ENCODE data around the gene KDM3B. TPM values are rescaled to one million over a fixed set of nuclear protein-coding genes. Genes with fewer than 3 reads are reported as not detected.

KDM3B gene, protein sequence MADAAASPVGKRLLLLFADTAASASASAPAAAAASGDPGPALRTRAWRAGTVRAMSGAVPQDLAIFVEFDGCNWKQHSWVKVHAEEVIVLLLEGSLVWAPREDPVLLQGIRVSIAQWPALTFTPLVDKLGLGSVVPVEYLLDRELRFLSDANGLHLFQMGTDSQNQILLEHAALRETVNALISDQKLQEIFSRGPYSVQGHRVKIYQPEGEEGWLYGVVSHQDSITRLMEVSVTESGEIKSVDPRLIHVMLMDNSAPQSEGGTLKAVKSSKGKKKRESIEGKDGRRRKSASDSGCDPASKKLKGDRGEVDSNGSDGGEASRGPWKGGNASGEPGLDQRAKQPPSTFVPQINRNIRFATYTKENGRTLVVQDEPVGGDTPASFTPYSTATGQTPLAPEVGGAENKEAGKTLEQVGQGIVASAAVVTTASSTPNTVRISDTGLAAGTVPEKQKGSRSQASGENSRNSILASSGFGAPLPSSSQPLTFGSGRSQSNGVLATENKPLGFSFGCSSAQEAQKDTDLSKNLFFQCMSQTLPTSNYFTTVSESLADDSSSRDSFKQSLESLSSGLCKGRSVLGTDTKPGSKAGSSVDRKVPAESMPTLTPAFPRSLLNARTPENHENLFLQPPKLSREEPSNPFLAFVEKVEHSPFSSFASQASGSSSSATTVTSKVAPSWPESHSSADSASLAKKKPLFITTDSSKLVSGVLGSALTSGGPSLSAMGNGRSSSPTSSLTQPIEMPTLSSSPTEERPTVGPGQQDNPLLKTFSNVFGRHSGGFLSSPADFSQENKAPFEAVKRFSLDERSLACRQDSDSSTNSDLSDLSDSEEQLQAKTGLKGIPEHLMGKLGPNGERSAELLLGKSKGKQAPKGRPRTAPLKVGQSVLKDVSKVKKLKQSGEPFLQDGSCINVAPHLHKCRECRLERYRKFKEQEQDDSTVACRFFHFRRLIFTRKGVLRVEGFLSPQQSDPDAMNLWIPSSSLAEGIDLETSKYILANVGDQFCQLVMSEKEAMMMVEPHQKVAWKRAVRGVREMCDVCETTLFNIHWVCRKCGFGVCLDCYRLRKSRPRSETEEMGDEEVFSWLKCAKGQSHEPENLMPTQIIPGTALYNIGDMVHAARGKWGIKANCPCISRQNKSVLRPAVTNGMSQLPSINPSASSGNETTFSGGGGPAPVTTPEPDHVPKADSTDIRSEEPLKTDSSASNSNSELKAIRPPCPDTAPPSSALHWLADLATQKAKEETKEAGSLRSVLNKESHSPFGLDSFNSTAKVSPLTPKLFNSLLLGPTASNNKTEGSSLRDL (N-terminal part only)
- 22.4 and 24.5 TPM in 2 replicates for polyA plus RNA-seq (2012; rRNA removed)
- 18.7 and 20.8 TPM in 2 replicates for polyA plus RNA-seq (2012; cell fraction: cytosol; rRNA removed)
- polyA plus RNA-seq (2012; cell fraction: nucleus; rRNA removed), result 20.3 and 43.7 TPM in 2 replicates

DNA sequence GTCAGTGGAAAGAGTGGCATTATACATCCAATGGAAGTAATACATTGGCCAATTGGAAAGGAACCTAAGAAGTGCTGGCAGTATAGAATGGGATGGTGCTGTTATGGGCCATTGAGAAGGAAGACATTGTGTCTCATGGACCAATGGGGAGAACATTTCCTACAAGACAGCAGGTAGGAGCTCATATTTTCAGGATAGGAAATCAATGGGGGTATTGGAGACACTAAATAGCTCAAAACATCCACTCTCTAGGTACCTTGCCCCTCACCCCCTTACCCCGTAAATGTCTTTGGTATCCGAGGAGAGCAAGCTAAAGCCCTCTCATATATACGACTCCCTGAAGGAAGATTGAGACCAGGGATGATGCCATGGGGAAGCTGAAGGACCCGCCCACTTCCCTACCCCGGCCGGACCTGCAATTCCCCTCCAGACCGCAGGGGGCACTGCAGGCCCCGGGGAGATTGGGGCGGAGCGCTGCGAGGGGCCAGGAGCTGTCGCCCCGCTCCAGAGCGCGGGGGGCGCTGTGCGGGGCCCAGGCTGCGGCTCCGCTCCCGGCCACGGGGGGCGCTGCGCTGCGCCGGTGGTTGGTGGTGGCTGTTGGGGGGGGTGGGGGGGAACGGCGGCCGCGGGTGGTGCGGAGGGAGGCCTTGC is at the start of gene KDM3B:
KDM3B (plus strand) TSS at position 615 of the 651 bp plus-strand sequence. CDS start 111 bp downstream, outside the sequence.
- H3K27me3 ChIP-seq (ENCODE audit: insufficient read depth), result no peaks in the 10 kb centered on the region
- peaks cover 43% of the 10 kb centered on the region for H3K79me2 ChIP-seq (ENCODE audit: insufficient read depth)
- no peaks in the 10 kb centered on the region for H3K9me3 ChIP-seq
- H3K27ac ChIP-seq (ENCODE audit: low read depth in 2 of 2, low read length in 1 of 2), result peak within 1 kb of the TSS; percentile 81 to 84
- H3K9ac ChIP-seq, result peak within 1 kb of the TSS; percentile 97
- peak; percentile 99 for DNase-seq
- WGBS (ENCODE audit: low lambda C conversion rate), result 43% methylated on average over 4 of the region's 30 CpGs
- peaks cover 53% of the 10 kb centered on the region for H3F3A ChIP-seq (replicated peaks; ENCODE audit: insufficient read depth)
- ChIA-PET POLR2A (interaction anchor here (0.7 to 3.0 kb wide), 7 partner anchors 11 to 174 kb away, joined by 3 to 44 read pairs (median 4); partner anchors contain the start of genes CDC23, CDC25C and FAM53C), CTCF (interaction anchor here (0.7 to 8.9 kb wide), 66 partner anchors 10 to 915 kb away, joined by 3 to 239 read pairs (median 5); partner anchors contain the start of genes CDC23, CDC25C, ETF1 and FAM53C)
- H3K9me2 ChIP-seq, result no peaks in the 10 kb centered on the region
- H4K20me1 ChIP-seq (ENCODE audit: insufficient read depth), result peaks cover 40% of the 10 kb centered on the region
- H2AFZ ChIP-seq (ENCODE audit: low read depth), result peak within 1 kb of the TSS; percentile 77; the same call in 1 of the 2 replicates
- peaks cover 7 to 9% of the 10 kb centered on the region in 2 experiments; a peak in 3 of 4 replicates for H3K4me1 ChIP-seq (ENCODE audit: control insufficient read depth in 1 of 2, insufficient read depth in 2 of 2, low read depth in 1 of 2, low read length in 1 of 2)
- H3K4me3 ChIP-seq (ENCODE audit: low read depth in 2 of 2, low read length in 1 of 2), result peak within 1 kb of the TSS; percentile 81 to 92
- H3K4me2 ChIP-seq, result peak within 1 kb of the TSS; percentile 81
- peaks cover 19 to 24% of the 10 kb centered on the region in 2 experiments for H3K36me3 ChIP-seq (replicated peaks in 1 of 2; ENCODE audit: control insufficient read depth in 1 of 2, insufficient read depth in 2 of 2, low read length in 1 of 2)
- TF ChIP-seq, protein P1, sequence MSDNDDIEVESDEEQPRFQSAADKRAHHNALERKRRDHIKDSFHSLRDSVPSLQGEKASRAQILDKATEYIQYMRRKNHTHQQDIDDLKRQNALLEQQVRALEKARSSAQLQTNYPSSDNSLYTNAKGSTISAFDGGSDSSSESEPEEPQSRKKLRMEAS (IDR thresholded peaks at IDR 0.05; ENCODE audit: low read depth), result no peak
- TF ChIP-seq, protein P2, sequence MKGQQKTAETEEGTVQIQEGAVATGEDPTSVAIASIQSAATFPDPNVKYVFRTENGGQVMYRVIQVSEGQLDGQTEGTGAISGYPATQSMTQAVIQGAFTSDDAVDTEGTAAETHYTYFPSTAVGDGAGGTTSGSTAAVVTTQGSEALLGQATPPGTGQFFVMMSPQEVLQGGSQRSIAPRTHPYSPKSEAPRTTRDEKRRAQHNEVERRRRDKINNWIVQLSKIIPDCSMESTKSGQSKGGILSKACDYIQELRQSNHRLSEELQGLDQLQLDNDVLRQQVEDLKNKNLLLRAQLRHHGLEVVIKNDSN (IDR thresholded peaks at IDR 0.05; ENCODE audit: borderline replicate concordance, low read depth), result no peak
- TF ChIP-seq POLR2AphosphoS5 (IDR thresholded peaks at IDR 0.05; ENCODE audit: low read depth, low read length) (0 out of 2 replicates have a peak, but pooled peaks have one; percentile 10), NRF1 (IDR thresholded peaks at IDR 0.05; ENCODE audit: low read depth, low read length) (no peak), EZH2phosphoT487 (IDR thresholded peaks at IDR 0.05; ENCODE audit: borderline replicate concordance, low read depth) (no peak), GATA2 (CRISPR knock-in tag; IDR thresholded peaks at IDR 0.05) (no peak), RFX5 (IDR thresholded peaks at IDR 0.05; ENCODE audit: low read length) (no peak), FOXJ3 (CRISPR knock-in tag; IDR thresholded peaks at IDR 0.05) (no peak), SMC3 (IDR thresholded peaks at IDR 0.05; ENCODE audit: low read depth, low read length) (0 out of 2 replicates have a peak, but pooled peaks have one; percentile 4), NFIC (IDR thresholded peaks at IDR 0.05; ENCODE audit: borderline replicate concordance) (no peak), RAD21 (IDR thresholded peaks at IDR 0.05; ENCODE audit: low read length) (peak; percentile 18; the same call in 1 of the 2 replicates), MXI1 (IDR thresholded peaks at IDR 0.05; ENCODE audit: low read depth, low read length) (no peak), JUND (IDR thresholded peaks at IDR 0.05) (no peak), YY1 (IDR thresholded peaks at IDR 0.05; ENCODE audit: low read depth) (no peak), TEAD4 (IDR thresholded peaks at IDR 0.05; ENCODE audit: borderline replicate concordance, insufficient read depth) (no peak), TAF1 (IDR thresholded peaks at IDR 0.05; ENCODE audit: borderline replicate concordance, low read depth, low read length) (peak; percentile 68; the same call in 1 of the 2 replicates)
- TF ChIP-seq, protein P3, sequence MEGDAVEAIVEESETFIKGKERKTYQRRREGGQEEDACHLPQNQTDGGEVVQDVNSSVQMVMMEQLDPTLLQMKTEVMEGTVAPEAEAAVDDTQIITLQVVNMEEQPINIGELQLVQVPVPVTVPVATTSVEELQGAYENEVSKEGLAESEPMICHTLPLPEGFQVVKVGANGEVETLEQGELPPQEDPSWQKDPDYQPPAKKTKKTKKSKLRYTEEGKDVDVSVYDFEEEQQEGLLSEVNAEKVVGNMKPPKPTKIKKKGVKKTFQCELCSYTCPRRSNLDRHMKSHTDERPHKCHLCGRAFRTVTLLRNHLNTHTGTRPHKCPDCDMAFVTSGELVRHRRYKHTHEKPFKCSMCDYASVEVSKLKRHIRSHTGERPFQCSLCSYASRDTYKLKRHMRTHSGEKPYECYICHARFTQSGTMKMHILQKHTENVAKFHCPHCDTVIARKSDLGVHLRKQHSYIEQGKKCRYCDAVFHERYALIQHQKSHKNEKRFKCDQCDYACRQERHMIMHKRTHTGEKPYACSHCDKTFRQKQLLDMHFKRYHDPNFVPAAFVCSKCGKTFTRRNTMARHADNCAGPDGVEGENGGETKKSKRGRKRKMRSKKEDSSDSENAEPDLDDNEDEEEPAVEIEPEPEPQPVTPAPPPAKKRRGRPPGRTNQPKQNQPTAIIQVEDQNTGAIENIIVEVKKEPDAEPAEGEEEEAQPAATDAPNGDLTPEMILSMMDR (IDR thresholded peaks at IDR 0.05), result peak; percentile 99
- TF ChIP-seq, protein P4, sequence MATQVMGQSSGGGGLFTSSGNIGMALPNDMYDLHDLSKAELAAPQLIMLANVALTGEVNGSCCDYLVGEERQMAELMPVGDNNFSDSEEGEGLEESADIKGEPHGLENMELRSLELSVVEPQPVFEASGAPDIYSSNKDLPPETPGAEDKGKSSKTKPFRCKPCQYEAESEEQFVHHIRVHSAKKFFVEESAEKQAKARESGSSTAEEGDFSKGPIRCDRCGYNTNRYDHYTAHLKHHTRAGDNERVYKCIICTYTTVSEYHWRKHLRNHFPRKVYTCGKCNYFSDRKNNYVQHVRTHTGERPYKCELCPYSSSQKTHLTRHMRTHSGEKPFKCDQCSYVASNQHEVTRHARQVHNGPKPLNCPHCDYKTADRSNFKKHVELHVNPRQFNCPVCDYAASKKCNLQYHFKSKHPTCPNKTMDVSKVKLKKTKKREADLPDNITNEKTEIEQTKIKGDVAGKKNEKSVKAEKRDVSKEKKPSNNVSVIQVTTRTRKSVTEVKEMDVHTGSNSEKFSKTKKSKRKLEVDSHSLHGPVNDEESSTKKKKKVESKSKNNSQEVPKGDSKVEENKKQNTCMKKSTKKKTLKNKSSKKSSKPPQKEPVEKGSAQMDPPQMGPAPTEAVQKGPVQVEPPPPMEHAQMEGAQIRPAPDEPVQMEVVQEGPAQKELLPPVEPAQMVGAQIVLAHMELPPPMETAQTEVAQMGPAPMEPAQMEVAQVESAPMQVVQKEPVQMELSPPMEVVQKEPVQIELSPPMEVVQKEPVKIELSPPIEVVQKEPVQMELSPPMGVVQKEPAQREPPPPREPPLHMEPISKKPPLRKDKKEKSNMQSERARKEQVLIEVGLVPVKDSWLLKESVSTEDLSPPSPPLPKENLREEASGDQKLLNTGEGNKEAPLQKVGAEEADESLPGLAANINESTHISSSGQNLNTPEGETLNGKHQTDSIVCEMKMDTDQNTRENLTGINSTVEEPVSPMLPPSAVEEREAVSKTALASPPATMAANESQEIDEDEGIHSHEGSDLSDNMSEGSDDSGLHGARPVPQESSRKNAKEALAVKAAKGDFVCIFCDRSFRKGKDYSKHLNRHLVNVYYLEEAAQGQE (IDR thresholded peaks at IDR 0.05; ENCODE audit: low read depth, low read length), result peak; percentile 48; the same call in 1 of the 2 replicates
- TF ChIP-seq, protein P5, sequence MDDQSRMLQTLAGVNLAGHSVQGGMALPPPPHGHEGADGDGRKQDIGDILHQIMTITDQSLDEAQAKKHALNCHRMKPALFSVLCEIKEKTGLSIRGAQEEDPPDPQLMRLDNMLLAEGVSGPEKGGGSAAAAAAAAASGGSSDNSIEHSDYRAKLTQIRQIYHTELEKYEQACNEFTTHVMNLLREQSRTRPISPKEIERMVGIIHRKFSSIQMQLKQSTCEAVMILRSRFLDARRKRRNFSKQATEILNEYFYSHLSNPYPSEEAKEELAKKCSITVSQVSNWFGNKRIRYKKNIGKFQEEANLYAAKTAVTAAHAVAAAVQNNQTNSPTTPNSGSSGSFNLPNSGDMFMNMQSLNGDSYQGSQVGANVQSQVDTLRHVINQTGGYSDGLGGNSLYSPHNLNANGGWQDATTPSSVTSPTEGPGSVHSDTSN (IDR thresholded peaks at IDR 0.05), result peak; percentile 20; the same call in 1 of the 2 replicates

All from SK-N-SH (cell line).